Epidermal melanocyte (primary cell): ENCODE measurements around the gene SSTR1.

Experiments used
- DNase-seq: peaks from one replicate; pipeline ENCODE4 v3.0.0; 2011; ENCODE audit warnings: low spot score; ENCODE audit not compliant: insufficient read length

Gene SSTR1

GRCh38 chr14:38233218-38233617, 25.5 kb downstream of the SSTR1 start:
- no peak for DNase-seq

GRCh38 chr14:38238332-38238731, 30.6 kb downstream of the SSTR1 start:
- DNase-seq: no peak

GRCh38 chr14:38238878-38239277, 31.2 kb downstream of the SSTR1 start:
- DNase-seq: no peak

GRCh38 chr14:38243696-38244240, 36.1 kb downstream of the SSTR1 start:
- DNase-seq: no peak

- no peak for DNase-seq
Observed at GRCh38 chr14:38248321-38249028, 40.8 kb downstream of the SSTR1 start.

- DNase-seq: no peak
Observed at GRCh38 chr14:38250331-38250730, 42.6 kb downstream of the SSTR1 start.

- DNase-seq: no peak
Observed at GRCh38 chr14:38252066-38252710, 44.5 kb downstream of the SSTR1 start.

- no peak for DNase-seq
Observed at GRCh38 chr14:38253676-38254075, 46.0 kb downstream of the SSTR1 start.

- DNase-seq: no peak
Observed at GRCh38 chr14:38254571-38255407, 47.1 kb downstream of the SSTR1 start.

GRCh38 chr14:38255408-38255672, 47.6 kb downstream of the SSTR1 start:
- DNase-seq: no peak

GRCh38 chr14:38255673-38256532, 48.2 kb downstream of the SSTR1 start, which contains the start of gene CLEC14A:
Gene CLEC14A, minus strand, starts transcription at chr14:38256093. Its CDS starts 71 bp downstream, at chr14:38256022.
- no peak for DNase-seq

GRCh38 chr14:38256533-38256840, 48.8 kb downstream of the SSTR1 start:
- no peak for DNase-seq

GRCh38 chr14:38257507-38257906, 49.8 kb downstream of the SSTR1 start:
- DNase-seq: no peak

GRCh38 chr14:38261620-38262019, 53.9 kb downstream of the SSTR1 start:
- no peak for DNase-seq
